ENCODE data around the gene SPAST. TPM values are rescaled to one million over a fixed set of nuclear protein-coding genes. Genes with fewer than 3 reads are reported as not detected.
A peak's percentile ranks its signal among the peaks of the same experiment; 100 is the strongest.

Gene SPAST
- total RNA-seq, 1 donor from 2014 or later, result 34.1 TPM

DNA sequence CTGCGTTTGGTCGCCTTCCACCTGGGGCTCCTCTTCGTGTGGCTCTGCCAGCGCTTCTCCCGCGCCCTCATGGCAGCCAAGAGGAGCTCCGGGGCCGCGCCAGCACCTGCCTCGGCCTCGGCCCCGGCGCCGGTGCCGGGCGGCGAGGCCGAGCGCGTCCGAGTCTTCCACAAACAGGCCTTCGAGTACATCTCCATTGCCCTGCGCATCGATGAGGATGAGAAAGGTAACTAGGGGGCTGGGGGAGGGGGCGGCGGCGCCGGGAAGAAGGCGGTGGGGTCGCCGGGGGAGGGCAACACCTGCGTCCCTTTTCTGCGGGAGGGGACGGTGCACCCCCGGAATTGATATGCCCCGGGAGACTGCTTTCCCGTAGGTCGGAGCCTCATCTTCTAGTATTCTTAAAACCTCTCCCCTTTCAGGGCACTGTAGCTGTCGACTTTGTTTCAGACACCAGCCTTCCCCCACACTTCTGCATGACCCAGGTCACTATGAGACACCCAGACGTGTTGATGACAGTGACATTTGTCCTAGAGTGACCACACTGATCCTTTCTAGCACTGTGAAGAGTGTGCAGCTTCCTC, 755 bp downstream of the SPAST start:
- Mint-ChIP-seq H3K27me3 (ENCODE audit: low read depth) (no peaks in the 10 kb centered on the region), H3K4me1 (peaks cover 27% of the 10 kb centered on the region), H3K27ac (ENCODE audit: unreplicated experiment) (peak overlapping the region; percentile 88), H3K9me3 (no peaks in the 10 kb centered on the region), H3K4me3 (peak overlapping the region; percentile 99), H3K36me3 (ENCODE audit: low read depth) (no peaks in the 10 kb centered on the region)
- TF ChIP-seq CTCF (conservative IDR thresholded peaks at IDR 0.05), result no peak
- no peak for DNase-seq (ENCODE audit: low read depth, low spot score)

DNA sequence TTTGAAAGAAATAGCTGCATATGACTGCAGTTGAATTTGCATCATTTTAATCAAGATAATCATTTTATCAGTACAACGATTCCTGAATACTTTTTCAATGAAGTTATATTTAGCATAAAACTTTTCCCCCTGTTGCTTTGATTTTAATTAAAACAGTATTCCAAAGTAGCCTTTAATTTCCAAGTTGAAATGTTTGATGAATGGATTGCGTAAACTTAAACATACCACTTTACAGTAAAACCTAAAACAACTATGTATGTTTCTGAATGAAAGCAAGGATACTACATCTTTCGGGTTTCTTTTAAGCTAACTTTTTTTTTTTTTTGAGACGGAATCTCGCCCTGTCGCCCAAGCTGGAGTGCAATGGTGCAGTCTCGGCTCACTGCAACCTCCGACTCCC, 1.4 kb downstream of the SPAST start:
- peaks cover 27% of the 10 kb centered on the region for H3K4me1 Mint-ChIP-seq
- no peak for TF ChIP-seq CTCF (conservative IDR thresholded peaks at IDR 0.05)
- DNase-seq (ENCODE audit: low read depth, low spot score), result no peak
- peak overlapping the region; percentile 99 for H3K4me3 Mint-ChIP-seq
- H3K27me3 Mint-ChIP-seq (ENCODE audit: low read depth), result no peaks in the 10 kb centered on the region
- no peaks in the 10 kb centered on the region for H3K36me3 Mint-ChIP-seq (ENCODE audit: low read depth)
- H3K27ac Mint-ChIP-seq (ENCODE audit: unreplicated experiment), result no peak overlapping the region
- no peaks in the 10 kb centered on the region for H3K9me3 Mint-ChIP-seq

GRCh38 chr2:32067549-32067948, 4.2 kb downstream of the SPAST start:
- TF ChIP-seq CTCF (conservative IDR thresholded peaks at IDR 0.05), result no peak
- peaks cover 21% of the 10 kb centered on the region for H3K4me1 Mint-ChIP-seq
- no peak for DNase-seq (ENCODE audit: low read depth, low spot score)
- H3K27me3 Mint-ChIP-seq (ENCODE audit: low read depth), result no peaks in the 10 kb centered on the region
- no peaks in the 10 kb centered on the region for H3K36me3 Mint-ChIP-seq (ENCODE audit: low read depth)
- no peak overlapping the region for H3K27ac Mint-ChIP-seq (ENCODE audit: unreplicated experiment)
- no peaks in the 10 kb centered on the region for H3K9me3 Mint-ChIP-seq
- peak overlapping the region; percentile 51 for H3K4me3 Mint-ChIP-seq

GRCh38 chr2:32074134-32074506, 10.8 kb downstream of the SPAST start:
- DNase-seq (ENCODE audit: low read depth, low spot score), result no peak
- Mint-ChIP-seq H3K4me1 (peaks cover 4% of the 10 kb centered on the region), H3K36me3 (ENCODE audit: low read depth) (no peaks in the 10 kb centered on the region), H3K27ac (ENCODE audit: unreplicated experiment) (no peak overlapping the region), H3K27me3 (ENCODE audit: low read depth) (no peaks in the 10 kb centered on the region), H3K9me3 (no peaks in the 10 kb centered on the region), H3K4me3 (no peak overlapping the region)
- no peak for TF ChIP-seq CTCF (conservative IDR thresholded peaks at IDR 0.05)

DNA sequence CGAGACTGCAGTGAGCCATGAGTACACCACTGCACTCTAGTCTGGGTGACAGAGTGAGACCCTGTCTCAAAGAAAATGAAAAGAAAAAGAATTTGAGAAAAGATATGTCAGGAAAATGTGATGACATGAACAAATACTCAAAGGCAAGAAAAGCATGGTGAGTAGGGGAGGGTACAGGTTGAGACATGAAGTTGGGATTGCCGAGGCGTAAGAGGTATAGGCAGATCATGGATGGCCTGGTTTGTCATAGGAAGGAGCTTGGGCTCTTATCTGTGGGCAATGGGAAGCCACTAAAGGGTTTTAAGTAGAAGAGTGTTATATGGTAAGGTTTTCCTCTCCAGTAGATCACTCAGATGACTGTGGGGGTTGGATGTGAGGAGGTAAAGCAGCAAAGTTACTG, 32.3 kb downstream of the SPAST start:
- DNase-seq (ENCODE audit: low read depth, low spot score), result no peak
- no peaks in the 10 kb centered on the region for H3K9me3 Mint-ChIP-seq
- no peak overlapping the region for H3K27ac Mint-ChIP-seq (ENCODE audit: unreplicated experiment)
- peaks cover 14% of the 10 kb centered on the region for H3K36me3 Mint-ChIP-seq (ENCODE audit: low read depth)
- H3K27me3 Mint-ChIP-seq (ENCODE audit: low read depth), result no peaks in the 10 kb centered on the region
- H3K4me3 Mint-ChIP-seq, result no peak overlapping the region
- H3K4me1 Mint-ChIP-seq, result no peaks in the 10 kb centered on the region
- no peak for TF ChIP-seq CTCF (conservative IDR thresholded peaks at IDR 0.05)

Measured in neural crest cell (in vitro differentiated cells).